SK-N-SH (cell line): ENCODE measurements around the gene SMIM22.

Experiments used
- CTCF ChIP-seq: fragments of 200-600 bp; sonication (generic); IDR thresholded peaks from 2 replicates; pipeline ENCODE4 v1.6.1; 2017; ENCODE audit warnings: antibody characterized with exemption, mild to moderate bottlenecking, moderate library complexity
- EP300 ChIP-seq, 2 experiments: IDR thresholded peaks; 2 replicates each; pipeline versions ENCODE4 v1.4.0 to v1.6.1; 2012; ENCODE audit warnings: borderline replicate concordance in 1 of 2, low read depth in 1 of 2, low read length in 1 of 2
- GATA2 ChIP-seq: sonication (generic); formaldehyde crosslinking; IDR thresholded peaks from 2 replicates; pipeline ENCODE4 v1.5.0; 2020; ENCODE audit warnings: mild to moderate bottlenecking, missing genetic modification reagents
- JUND ChIP-seq: IDR thresholded peaks from 2 replicates; pipeline ENCODE4 v1.4.0; 2012
- MXI1 ChIP-seq: IDR thresholded peaks from 2 replicates; pipeline ENCODE4 v1.6.1; 2012; ENCODE audit warnings: mild to moderate bottlenecking, low read depth, low read length, improper control_type of control experiment
- NFIC ChIP-seq: IDR thresholded peaks from 2 replicates; pipeline ENCODE4 v1.4.0; 2012; ENCODE audit warnings: borderline replicate concordance
- RAD21 ChIP-seq: IDR thresholded peaks from 2 replicates; pipeline ENCODE4 v1.6.1; 2012; ENCODE audit warnings: mild to moderate bottlenecking, low read length
- RCOR1 ChIP-seq: fragments of 150-350 bp; IDR thresholded peaks from 2 replicates; pipeline ENCODE4 v1.6.1; 2017; ENCODE audit warnings: antibody characterized with exemption, low read length
- USF2 ChIP-seq: fragments of 150-350 bp; IDR thresholded peaks from 2 replicates; pipeline ENCODE4 v1.6.1; 2017; ENCODE audit warnings: antibody characterized with exemption, low read length, low read depth, borderline replicate concordance
- YY1 ChIP-seq: IDR thresholded peaks from 2 replicates; pipeline ENCODE4 v1.4.0; 2012; ENCODE audit warnings: low read depth, mild to moderate bottlenecking
- ZBTB33 ChIP-seq: IDR thresholded peaks from 2 replicates; pipeline ENCODE4 v1.4.0; 2012; ENCODE audit warnings: low read depth, borderline replicate concordance

- TF ChIP-seq USF2 (no peak), CTCF (no peak), EP300 (IDR thresholded peaks at IDR 0.05; ENCODE audit: borderline replicate concordance in 1 of 2, low read depth in 1 of 2, low read length in 1 of 2) (no peak), RCOR1 (no peak), YY1 (no peak), RAD21 (no peak), NFIC (no peak), ZBTB33 (no peak), MXI1 (no peak), JUND (no peak), GATA2 (CRISPR knock-in tag) (no peak)
Measured at GRCh38 chr16:4783251-4783950, 11.8 kb upstream of the SMIM22 start.
